ENCODE results near the gene DIAPH3.

DIAPH3 gene

GRCh38 chr13:60158321-60158801, 5.4 kb downstream of the DIAPH3 start:
- no peak for DNase-seq (ENCODE audit: low read depth in 2 of 2)

DNA sequence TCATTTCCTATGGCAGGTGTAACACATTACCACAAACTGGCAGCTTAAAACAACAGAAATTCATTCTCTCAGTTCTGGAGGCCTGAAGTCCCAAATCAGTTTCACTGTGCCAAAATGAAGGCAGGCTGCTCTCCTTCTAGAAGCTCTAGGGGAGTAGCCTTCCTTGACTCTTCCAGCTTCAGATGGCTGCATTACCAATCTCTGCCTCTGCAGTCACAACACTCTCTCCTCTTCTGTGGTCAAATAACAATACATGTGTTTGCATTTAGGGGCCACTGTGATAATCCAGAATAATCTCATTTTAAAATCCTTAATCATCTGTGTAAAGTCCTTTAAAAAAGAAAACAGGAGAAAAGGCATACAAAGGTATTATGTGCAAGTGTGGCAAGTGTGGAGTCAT, 7.8 kb downstream of the DIAPH3 start:
- no peak for DNase-seq (ENCODE audit: low read depth in 2 of 2)

DNA sequence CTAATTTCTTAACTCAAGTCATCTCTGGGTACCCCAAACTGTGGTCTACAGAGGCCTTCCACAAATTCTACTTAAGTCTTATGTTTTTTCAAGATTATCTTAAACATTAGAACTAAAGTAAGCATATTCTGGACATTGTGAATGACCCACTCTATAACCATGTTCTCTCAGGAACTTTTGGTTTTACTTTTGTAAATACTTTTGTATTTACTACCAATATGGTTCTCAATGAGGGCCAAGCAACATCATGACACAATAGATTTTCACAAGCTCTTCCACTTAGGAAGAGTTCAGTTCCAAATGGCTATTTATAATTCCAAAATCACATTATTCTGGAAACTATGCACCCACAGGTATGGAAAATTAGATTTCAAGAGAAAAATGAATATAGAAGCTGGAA, 10.8 kb downstream of the DIAPH3 start:
- DNase-seq (ENCODE audit: low read depth in 2 of 2): no peak

GRCh38 chr13:60152114-60152513, 11.6 kb downstream of the DIAPH3 start:
- no peak for DNase-seq (ENCODE audit: low read depth in 2 of 2)

DNA sequence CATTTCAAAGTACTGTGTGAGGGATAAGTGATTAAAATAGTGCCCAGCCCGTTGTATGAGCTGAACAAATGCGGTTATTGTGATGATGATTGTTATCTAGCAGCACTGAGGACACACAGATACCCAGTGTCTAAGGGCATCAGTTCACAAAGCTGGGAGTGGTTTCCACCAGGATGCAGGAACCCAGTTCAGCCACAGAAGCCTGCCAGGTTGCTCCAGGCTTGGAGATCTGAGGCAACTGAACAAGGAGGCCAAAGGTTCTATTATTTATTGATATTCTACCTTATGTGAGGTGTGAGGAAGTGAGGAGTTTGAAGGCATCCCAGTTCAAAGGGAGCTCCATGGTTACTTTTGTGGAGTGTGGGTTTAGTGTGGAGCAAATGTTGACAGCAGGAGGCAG, 13.2 kb downstream of the DIAPH3 start:
- DNase-seq (ENCODE audit: low read depth in 2 of 2): no peak

DNA sequence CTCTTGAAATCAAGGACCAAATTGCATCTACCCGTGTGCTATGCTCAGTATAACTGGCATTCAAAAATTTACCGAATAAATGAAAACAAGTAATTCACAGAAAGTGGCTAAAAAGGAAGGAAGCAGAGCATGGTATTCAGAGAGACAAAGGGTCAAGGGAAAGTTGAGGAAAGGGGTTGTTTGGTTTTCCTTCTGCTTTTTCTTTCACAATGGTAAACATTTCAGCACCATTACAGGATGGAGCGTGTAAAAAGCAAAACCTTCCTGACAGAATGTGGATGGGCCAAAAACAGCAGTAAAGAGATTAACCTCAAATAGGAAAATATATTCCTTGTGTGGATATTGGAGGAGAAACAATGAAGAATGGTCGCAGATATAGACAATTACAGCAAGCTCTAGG, 14.8 kb downstream of the DIAPH3 start:
- DNase-seq (ENCODE audit: low read depth in 2 of 2): no peak

GRCh38 chr13:60147361-60147760, 16.4 kb downstream of the DIAPH3 start:
- DNase-seq (ENCODE audit: low read depth in 2 of 2): no peak

- DNase-seq (ENCODE audit: low read depth in 2 of 2): no peak
These were observed 17.3 kb downstream of the DIAPH3 start for GRCh38 chr13:60146471-60146870.

- DNase-seq (ENCODE audit: low read depth in 2 of 2): no peak
These were observed 20.0 kb downstream of the DIAPH3 start for GRCh38 chr13:60143775-60144174.

- DNase-seq (ENCODE audit: low read depth in 2 of 2): no peak
These were observed 24.5 kb downstream of the DIAPH3 start for GRCh38 chr13:60139272-60139671.

DNA sequence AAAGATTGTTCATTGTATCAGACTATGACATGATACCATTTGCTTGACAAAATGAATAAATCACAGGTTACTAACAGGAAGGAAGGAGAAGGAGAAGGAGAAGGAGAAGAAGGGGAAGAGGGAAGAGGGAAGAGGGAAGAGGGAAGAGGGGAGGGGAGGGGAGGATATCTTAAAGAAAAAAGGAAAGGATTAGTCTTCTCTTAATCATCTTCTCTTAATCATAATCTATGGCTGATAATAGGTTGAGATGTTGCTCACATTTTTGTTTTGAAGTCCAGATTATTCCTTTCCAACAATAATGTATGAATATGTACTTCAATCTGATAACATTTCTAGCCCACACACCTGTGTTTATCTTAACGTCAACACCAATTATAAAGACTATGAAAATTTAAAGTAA, 25.1 kb downstream of the DIAPH3 start:
- no peak for DNase-seq (ENCODE audit: low read depth in 2 of 2)

- no peak for DNase-seq (ENCODE audit: low read depth in 2 of 2)
These were observed 25.7 kb downstream of the DIAPH3 start for GRCh38 chr13:60137911-60138560.

DNA sequence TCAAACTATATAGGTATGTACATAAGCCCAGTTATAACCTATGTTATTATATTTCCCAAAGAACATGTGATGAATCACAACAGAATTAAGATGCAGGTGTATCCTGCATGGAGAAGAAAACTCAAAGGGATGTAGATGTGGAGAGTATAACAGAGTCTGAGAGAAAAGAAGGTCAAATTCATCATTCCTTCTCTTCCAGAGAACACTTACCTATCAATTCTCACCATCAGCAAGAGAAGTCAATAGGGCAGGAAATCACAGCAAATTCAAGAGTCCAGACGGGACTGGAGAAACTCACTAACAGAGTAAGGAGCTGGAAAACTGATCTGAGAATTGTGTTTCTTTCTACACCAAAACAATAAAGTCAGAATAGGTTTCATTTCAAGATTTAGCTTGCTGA, 28.4 kb downstream of the DIAPH3 start:
- no peak for DNase-seq (ENCODE audit: low read depth in 2 of 2)

GRCh38 chr13:60134376-60134775, 29.4 kb downstream of the DIAPH3 start:
- no peak for DNase-seq (ENCODE audit: low read depth in 2 of 2)

GRCh38 chr13:60121337-60121687, 42.4 kb downstream of the DIAPH3 start:
- no peak for DNase-seq (ENCODE audit: low read depth in 2 of 2)

GRCh38 chr13:60120617-60121336, 43.0 kb downstream of the DIAPH3 start:
- no peak for DNase-seq (ENCODE audit: low read depth in 2 of 2)

DNA sequence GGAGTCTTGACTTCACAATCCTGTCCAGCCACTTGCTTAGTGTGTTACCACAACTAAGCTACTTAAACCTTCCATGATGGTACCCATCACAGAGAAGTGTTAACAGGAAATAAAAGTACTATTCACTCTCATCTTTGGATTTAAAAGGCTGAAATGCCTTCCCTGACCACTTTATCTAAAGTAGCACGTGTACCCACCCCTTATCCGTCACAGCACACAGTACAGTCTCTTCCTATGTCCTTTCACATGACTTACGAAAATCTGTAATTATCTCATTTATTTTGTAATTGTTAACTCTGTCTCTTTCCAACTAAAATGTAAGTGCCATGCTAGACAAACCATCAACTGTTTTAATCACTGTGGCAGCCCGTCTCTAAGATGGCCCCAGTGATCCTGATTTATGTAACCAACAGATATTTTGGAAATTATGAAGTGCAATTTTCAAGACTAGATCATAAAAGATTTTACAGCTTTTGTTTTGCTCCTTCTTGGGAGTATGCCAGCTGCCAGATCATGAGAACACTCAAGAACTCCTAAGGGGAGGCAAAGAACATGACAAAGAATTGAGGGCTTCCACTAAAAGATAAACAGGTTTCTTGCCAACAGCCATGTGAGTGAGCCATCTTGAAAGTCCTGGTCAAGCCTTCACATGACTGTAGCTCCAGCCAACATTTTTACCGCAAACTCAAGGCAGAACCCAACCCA, 44.9 kb downstream of the DIAPH3 start:
- DNase-seq (ENCODE audit: low read depth in 2 of 2): no peak

DNA sequence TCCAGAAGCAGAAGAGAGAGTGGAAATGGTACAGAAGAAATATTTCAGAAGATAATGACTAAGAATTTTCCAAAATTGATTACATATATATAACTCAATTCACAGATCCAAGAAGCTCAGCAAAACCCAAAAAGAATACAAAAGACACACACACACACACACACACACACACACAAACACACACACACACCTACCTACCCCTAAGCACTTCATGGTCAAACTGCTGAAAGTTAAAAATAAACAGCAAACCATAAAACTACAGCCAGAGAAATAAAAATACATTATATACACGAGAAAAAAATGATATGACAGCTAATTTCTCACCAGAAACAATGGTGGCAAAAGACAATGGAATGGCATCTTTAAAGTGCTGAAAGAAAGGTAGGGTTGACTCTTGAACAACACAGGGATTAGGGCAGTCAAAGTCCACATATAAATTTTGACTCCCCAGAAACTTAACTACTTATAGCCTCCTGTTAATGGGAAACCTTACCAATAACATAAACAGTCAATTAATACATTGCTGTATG, 49.2 kb downstream of the DIAPH3 start:
- DNase-seq (ENCODE audit: low read depth in 2 of 2): no peak

DNA sequence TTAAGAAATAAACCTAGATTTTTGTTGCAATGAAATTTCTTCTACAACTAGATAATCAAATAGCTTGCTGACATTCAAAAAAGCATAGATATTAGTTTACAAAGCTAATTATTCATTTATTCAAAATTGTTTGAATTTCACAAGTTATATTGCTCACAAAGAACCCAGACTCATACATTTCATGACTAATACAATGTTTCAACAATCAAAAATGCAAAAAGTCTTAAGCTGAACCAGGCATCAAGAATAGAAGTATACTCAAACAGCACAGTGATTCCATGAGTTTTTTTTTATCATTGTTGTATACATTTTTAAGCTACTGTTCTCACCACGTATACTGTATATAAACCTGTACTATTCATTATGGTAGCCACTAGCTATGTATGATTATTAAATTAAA, 51.0 kb downstream of the DIAPH3 start:
- no peak for DNase-seq (ENCODE audit: low read depth in 2 of 2)

DNA sequence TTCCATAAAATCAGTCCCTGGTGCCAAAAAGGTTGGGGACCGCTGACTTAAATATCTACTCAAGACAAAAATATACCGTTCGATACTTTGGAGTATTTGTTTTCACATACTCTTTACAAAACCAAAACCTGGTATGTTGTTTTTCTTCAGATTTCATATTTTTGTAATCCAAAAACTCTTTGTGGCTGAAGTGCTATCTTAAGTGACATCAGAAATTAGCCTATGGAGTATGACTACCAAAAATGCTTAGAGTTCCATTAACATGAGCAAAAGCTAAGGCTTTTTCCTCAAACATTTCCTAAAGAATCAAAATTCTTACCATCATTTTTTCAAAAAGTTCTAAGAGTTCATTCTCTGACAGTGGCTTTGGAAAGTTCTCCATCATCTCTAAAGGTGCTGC, 52.0 kb downstream of the DIAPH3 start:
- DNase-seq (ENCODE audit: low read depth in 2 of 2): no peak

DNA sequence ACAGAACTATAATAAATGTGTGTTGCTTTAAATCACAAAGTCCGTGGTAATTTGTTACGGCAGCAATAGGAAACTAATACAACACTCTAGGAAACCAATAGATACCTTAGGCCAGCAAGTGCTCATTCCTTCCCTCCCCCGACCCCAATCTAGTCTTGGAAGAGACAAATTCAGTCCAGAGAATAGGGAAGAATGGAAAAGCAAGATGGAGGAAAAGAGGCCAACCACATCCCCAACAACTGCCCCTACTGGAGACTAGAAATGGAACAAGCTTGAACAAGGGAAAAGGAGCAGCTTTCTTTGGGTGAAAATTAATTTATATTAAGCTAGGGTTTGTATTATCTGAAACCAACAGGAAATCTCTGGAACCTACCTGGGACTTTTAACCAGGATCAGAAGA, 54.4 kb downstream of the DIAPH3 start:
- no peak for DNase-seq (ENCODE audit: low read depth in 2 of 2)

- no peak for DNase-seq (ENCODE audit: low read depth in 2 of 2)
These were observed 55.1 kb downstream of the DIAPH3 start for GRCh38 chr13:60108589-60108988.

Data from stimulated activated CD4-positive, alpha-beta T cell treated with anti-CD3 and anti-CD28 coated beads, Interleukin-4, amount 100 ng/mL, for 48 hours (primary cell).